ENCODE results near the gene ZNF431. TPM values are rescaled to one million over a fixed set of nuclear protein-coding genes. Genes with fewer than 3 reads are reported as not detected.

The ZNF431 gene
- total and polyA plus RNA-seq, 2 of the 4 experiments (the other 2 are of a cell fraction) = 4.3 to 4.5 TPM

DNA sequence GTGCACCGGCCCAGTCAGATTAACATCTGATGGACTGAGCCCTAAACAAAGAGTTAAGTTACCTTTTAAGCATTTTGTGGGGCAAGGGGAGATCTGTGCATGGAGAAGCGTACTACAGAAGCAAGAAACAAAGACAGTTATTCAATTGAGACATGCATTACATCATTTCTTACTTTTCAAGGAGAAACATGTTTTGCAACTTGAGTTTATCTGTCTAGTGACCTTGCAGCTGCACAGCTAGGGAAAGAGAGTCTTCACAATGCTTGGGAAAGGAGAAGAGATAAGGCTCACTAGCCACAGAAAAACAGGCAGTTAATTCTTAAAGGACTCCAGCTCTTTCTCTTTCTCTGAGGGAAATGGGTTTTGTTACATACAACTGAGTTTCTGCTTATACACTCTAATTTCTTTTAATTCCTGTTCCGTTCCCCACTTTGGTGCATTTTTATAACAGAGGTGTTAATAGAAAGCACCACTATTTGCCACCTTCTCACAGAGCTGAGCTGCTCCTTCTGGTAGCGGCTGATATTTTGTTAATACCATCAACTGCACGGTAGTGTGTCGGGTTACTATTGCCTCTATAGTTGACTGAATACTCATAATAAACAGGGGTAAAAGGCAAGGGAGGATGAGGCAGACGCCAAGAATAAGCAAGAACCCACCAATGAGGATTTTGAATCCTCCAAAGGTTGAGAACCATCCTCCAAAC lies 55.9 kb downstream of the ZNF431 start:
- intact Hi-C loops (cut with micrococcal nuclease) (no loop called here), dilution Hi-C loops (cut with HindIII; ENCODE audit: low sequenced_read_pairs, unreplicated experiment) (no loop called here), in situ Hi-C loops (cut with MboI; ENCODE audit: low sequenced_read_pairs) (no loop called here)
- H3K9ac ChIP-seq (ENCODE audit: low read depth, low read length) = no peak overlapping the region
- H3K9me1 ChIP-seq (ENCODE audit: insufficient read depth, low read length) = no peaks in the 10 kb centered on the region
- H3K4me3 ChIP-seq (ENCODE audit: insufficient read depth, low read depth, low read length) = no peak overlapping the region
- H3K79me1 ChIP-seq (ENCODE audit: low read depth in 1 of 2, low read length in 2 of 2) = no peaks in the 10 kb centered on the region
- H3K4ac ChIP-seq (ENCODE audit: low read depth, low read length) = no peak overlapping the region
- no peak overlapping the region for H3K23ac ChIP-seq (ENCODE audit: low read depth, low read length)
- H2AK5ac ChIP-seq (ENCODE audit: low read depth, low read length) = no peak overlapping the region
- no peak overlapping the region for H2AK9ac ChIP-seq (replicated peaks; ENCODE audit: low read depth, low read length, poor library complexity)
- no peak overlapping the region for H4K91ac ChIP-seq (ENCODE audit: insufficient read depth, low read depth, low read length)
- POLR2A ChIA-PET (ENCODE audit: unreplicated experiment) = no interaction called here
- H3K14ac ChIP-seq (replicated peaks; ENCODE audit: low read depth, low read length) = no peak overlapping the region
- H4K8ac ChIP-seq (ENCODE audit: low read depth in 2 of 2, low read length in 2 of 2) = no peak overlapping the region
- no peak overlapping the region for H2BK15ac ChIP-seq (ENCODE audit: low read depth, low read length)
- CTCF ChIA-PET = interaction anchor here (0.9 kb wide), 1 partner anchor 13 kb away, joined by 3 read pairs; no protein-coding TSS in a partner anchor
- H2BK20ac ChIP-seq (ENCODE audit: low read depth, low read length) = no peak overlapping the region
- peak; percentile 3 for DNase-seq
- H2BK5ac ChIP-seq (ENCODE audit: low read depth, low read length, poor library complexity, severe bottlenecking) = no peak overlapping the region
- no TSS peak for BruUV-seq (replicated peaks)
- no peak overlapping the region for H3K27ac ChIP-seq (ENCODE audit: insufficient read depth, low read length)
- H3K56ac ChIP-seq (ENCODE audit: extremely low read depth, insufficient read depth, low read length) = no peak overlapping the region
- H2BK120ac ChIP-seq (ENCODE audit: low read depth, low read length) = no peak overlapping the region
- H3K18ac ChIP-seq (ENCODE audit: low read depth, low read length) = no peak overlapping the region
- H3K9me3 ChIP-seq (ENCODE audit: control insufficient read depth, insufficient read depth, low read length) = no peaks in the 10 kb centered on the region; the same call in 1 of the 2 replicates
- H3K36me3 ChIP-seq (ENCODE audit: control insufficient read depth, insufficient read depth, low read length) = no peaks in the 10 kb centered on the region
- H3K27me3 ChIP-seq (ENCODE audit: control insufficient read depth, insufficient read depth, low read length) = no peaks in the 10 kb centered on the region
- no peaks in the 10 kb centered on the region for H4K20me1 ChIP-seq (ENCODE audit: insufficient read depth, low read length)
- WGBS, 2 experiments (ENCODE audit: extremely low coverage in 2 of 2, insufficient read length in 1 of 2) = no CpG with 5 or more reads among the region's 7 CpGs
- no peak overlapping the region for H4K5ac ChIP-seq (ENCODE audit: low read depth, low read length)
- no peaks in the 10 kb centered on the region for H3K4me1 ChIP-seq (ENCODE audit: control insufficient read depth, insufficient read depth, low read length)
- H2AFZ ChIP-seq (replicated peaks; ENCODE audit: low read length, poor library complexity) = no peak overlapping the region
- TF ChIP-seq, protein P1, sequence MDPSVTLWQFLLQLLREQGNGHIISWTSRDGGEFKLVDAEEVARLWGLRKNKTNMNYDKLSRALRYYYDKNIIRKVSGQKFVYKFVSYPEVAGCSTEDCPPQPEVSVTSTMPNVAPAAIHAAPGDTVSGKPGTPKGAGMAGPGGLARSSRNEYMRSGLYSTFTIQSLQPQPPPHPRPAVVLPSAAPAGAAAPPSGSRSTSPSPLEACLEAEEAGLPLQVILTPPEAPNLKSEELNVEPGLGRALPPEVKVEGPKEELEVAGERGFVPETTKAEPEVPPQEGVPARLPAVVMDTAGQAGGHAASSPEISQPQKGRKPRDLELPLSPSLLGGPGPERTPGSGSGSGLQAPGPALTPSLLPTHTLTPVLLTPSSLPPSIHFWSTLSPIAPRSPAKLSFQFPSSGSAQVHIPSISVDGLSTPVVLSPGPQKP (IDR thresholded peaks at IDR 0.05; ENCODE audit: borderline replicate concordance, low read depth, low read length) = no peak
- no peak for TF ChIP-seq POLR2A (IDR thresholded peaks at IDR 0.05; ENCODE audit: low read depth, low read length)
- TF ChIP-seq, protein P2, sequence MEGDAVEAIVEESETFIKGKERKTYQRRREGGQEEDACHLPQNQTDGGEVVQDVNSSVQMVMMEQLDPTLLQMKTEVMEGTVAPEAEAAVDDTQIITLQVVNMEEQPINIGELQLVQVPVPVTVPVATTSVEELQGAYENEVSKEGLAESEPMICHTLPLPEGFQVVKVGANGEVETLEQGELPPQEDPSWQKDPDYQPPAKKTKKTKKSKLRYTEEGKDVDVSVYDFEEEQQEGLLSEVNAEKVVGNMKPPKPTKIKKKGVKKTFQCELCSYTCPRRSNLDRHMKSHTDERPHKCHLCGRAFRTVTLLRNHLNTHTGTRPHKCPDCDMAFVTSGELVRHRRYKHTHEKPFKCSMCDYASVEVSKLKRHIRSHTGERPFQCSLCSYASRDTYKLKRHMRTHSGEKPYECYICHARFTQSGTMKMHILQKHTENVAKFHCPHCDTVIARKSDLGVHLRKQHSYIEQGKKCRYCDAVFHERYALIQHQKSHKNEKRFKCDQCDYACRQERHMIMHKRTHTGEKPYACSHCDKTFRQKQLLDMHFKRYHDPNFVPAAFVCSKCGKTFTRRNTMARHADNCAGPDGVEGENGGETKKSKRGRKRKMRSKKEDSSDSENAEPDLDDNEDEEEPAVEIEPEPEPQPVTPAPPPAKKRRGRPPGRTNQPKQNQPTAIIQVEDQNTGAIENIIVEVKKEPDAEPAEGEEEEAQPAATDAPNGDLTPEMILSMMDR (conservative IDR thresholded peaks at IDR 0.05; ENCODE audit: low read depth, low read length) = no peak
- no peak for TF ChIP-seq MAFK (IDR thresholded peaks at IDR 0.05; ENCODE audit: low read depth, low read length)
- TF ChIP-seq NFE2L2 (IDR thresholded peaks at IDR 0.05; ENCODE audit: low read depth, low read length) = no peak
- TF ChIP-seq RAD21 (IDR thresholded peaks at IDR 0.05; ENCODE audit: low read length) = no peak
- no peak for TF ChIP-seq BHLHE40 (IDR thresholded peaks at IDR 0.05; ENCODE audit: low read depth, low read length)
- no peak for TF ChIP-seq SMC3 (IDR thresholded peaks at IDR 0.05; ENCODE audit: low read depth, low read length)
- TF ChIP-seq RFX5 (IDR thresholded peaks at IDR 0.05; ENCODE audit: low read depth, low read length) = no peak
- no peak for TF ChIP-seq FOS (IDR thresholded peaks at IDR 0.05; ENCODE audit: low read depth, low read length)
- no peak for TF ChIP-seq CHD1 (IDR thresholded peaks at IDR 0.05; ENCODE audit: low read depth, low read length)
- no peak for TF ChIP-seq MXI1 (IDR thresholded peaks at IDR 0.05; ENCODE audit: borderline replicate concordance, low read depth, low read length)
- TF ChIP-seq RCOR1 (IDR thresholded peaks at IDR 0.05; ENCODE audit: insufficient replicate concordance, low read length) = no peak
- no peak for TF ChIP-seq CEBPB (IDR thresholded peaks at IDR 0.05; ENCODE audit: low read depth, low read length)
- no peak overlapping the region for H3K4me2 ChIP-seq (ENCODE audit: low read depth, low read length)
- no peak for ATAC-seq (ENCODE audit: low read depth)

Measured in IMR-90 (cell line).